HG03354 (cell line): ENCODE measurements around the gene AAGAB.

Source experiments
- ATAC-seq: cut with Tn5 transposase; IDR thresholded peaks from one replicate; pipeline ENCODE4 v1.9.1; 2021; ENCODE audit warnings: mild to moderate bottlenecking; ENCODE audit not compliant: unreplicated experiment, poor library complexity, severe bottlenecking

Gene AAGAB

GRCh38 chr15:67192185-67192820 lies 62.2 kb downstream of the AAGAB start:
- no peak for ATAC-seq

- ATAC-seq: no peak
Observed at GRCh38 chr15:67190813-67191212, 63.6 kb downstream of the AAGAB start.

GRCh38 chr15:67190326-67190725 lies 64.1 kb downstream of the AAGAB start:
- no peak for ATAC-seq

- ATAC-seq: no peak
Observed at GRCh38 chr15:67189326-67190051, 65.0 kb downstream of the AAGAB start.

GRCh38 chr15:67188551-67189218 lies 65.8 kb downstream of the AAGAB start:
- no peak for ATAC-seq

GRCh38 chr15:67187351-67187854 lies 67.1 kb downstream of the AAGAB start:
- ATAC-seq: no peak

GRCh38 chr15:67186688-67187087 lies 67.8 kb downstream of the AAGAB start:
- ATAC-seq: no peak

- ATAC-seq: no peak
Observed at GRCh38 chr15:67186226-67186649, 68.2 kb downstream of the AAGAB start.

GRCh38 chr15:67185621-67186225 lies 68.7 kb downstream of the AAGAB start:
- no peak for ATAC-seq

- ATAC-seq: no peak
Observed at GRCh38 chr15:67185051-67185450, 69.4 kb downstream of the AAGAB start.

- ATAC-seq: no peak
Observed at GRCh38 chr15:67184208-67184925, 70.1 kb downstream of the AAGAB start.

GRCh38 chr15:67183443-67184169 lies 70.9 kb downstream of the AAGAB start:
- no peak for ATAC-seq

GRCh38 chr15:67181221-67181639 lies 73.2 kb downstream of the AAGAB start:
- no peak for ATAC-seq

GRCh38 chr15:67180514-67181191 lies 73.8 kb downstream of the AAGAB start:
- ATAC-seq: no peak

GRCh38 chr15:67180035-67180434 lies 74.4 kb downstream of the AAGAB start:
- no peak for ATAC-seq

GRCh38 chr15:67179411-67179995 lies 75.0 kb downstream of the AAGAB start:
- ATAC-seq: no peak

- ATAC-seq: no peak
Observed at GRCh38 chr15:67178569-67179210, 75.8 kb downstream of the AAGAB start.

GRCh38 chr15:67177752-67178151 lies 76.7 kb downstream of the AAGAB start:
- no peak for ATAC-seq
